Panc1 (cell line): ENCODE data around the gene NXPH3. TPM values are rescaled to one million over a fixed set of nuclear protein-coding genes. Genes with fewer than 3 reads are reported as not detected.

Experiments
- ATAC-seq: fragments of 200-7000 bp; cut with Tn5 transposase; 2 replicates; pipeline ENCODE4 v1.9.1; 2020; ENCODE audit warnings: mild to moderate bottlenecking, moderate library complexity
- BruUV-seq: library from RNA; stranded (reverse); fragments of 400-500 nt; replicated peaks from 2 replicates; lab custom pipeline; 2021; lab: Mats Ljungman, UMichigan
- CTCF ChIA-PET: fragments of 300-600 bp; sonication (Branson Sonifier 250); formaldehyde crosslinking; loops from one replicate; lab custom pipeline; 2022; ENCODE audit warnings: antibody characterized with exemption; lab: Charles Lee
- POLR2A ChIA-PET: fragments of 300-600 bp; sonication (Branson Sonifier 250); formaldehyde crosslinking; loops from one replicate; lab custom pipeline; 2022; ENCODE audit warnings: antibody characterized with exemption; lab: Charles Lee
- DNase-seq: peaks from one replicate; pipeline ENCODE4 v3.0.0-alpha.2; 2010; ENCODE audit warnings: low read depth, low spot score
- H3K27ac ChIP-seq: 2 replicates; pipeline ENCODE4 v1.5.1; 2011; ENCODE audit warnings: mild to moderate bottlenecking, low read length, inconsistent platforms
- H3K27me3 ChIP-seq: fragments of 200-500 bp; sonication (Bioruptor generic); 2 replicates; pipeline ENCODE4 v1.6.0; 2014; ENCODE audit warnings: low read length, inconsistent platforms; ENCODE audit not compliant: control insufficient read depth, insufficient read depth
- H3K36me3 ChIP-seq: fragments of 200-500 bp; sonication (Bioruptor generic); 2 replicates; pipeline ENCODE4 v1.5.1; 2014; ENCODE audit warnings: inconsistent platforms, mild to moderate bottlenecking, low read length, moderate library complexity; ENCODE audit not compliant: control insufficient read depth, insufficient read depth
- H3K4me1 ChIP-seq: 2 replicates; pipeline ENCODE4 v1.5.1; 2011; ENCODE audit warnings: inconsistent platforms, mild to moderate bottlenecking, low read length, moderate library complexity; ENCODE audit not compliant: control insufficient read depth, insufficient read depth
- H3K4me3 ChIP-seq, 2 experiments: 2 replicates each; pipeline ENCODE4 v1.5.1; 2011 to 2012; ENCODE audit warnings: low read depth in 2 of 2, low read length in 2 of 2, mild to moderate bottlenecking in 2 of 2, inconsistent platforms in 1 of 2, moderate library complexity in 1 of 2
- H3K9me3 ChIP-seq: fragments of 200-500 bp; sonication (Bioruptor generic); 2 replicates; pipeline ENCODE4 v1.5.1; 2014; ENCODE audit warnings: low read depth, mild to moderate bottlenecking, inconsistent platforms, low read length, moderate library complexity; ENCODE audit not compliant: control insufficient read depth, insufficient read depth
- POLR2AphosphoS5 ChIP-seq: IDR thresholded peaks from 2 replicates; pipeline ENCODE4 v1.6.1; 2012; ENCODE audit warnings: mild to moderate bottlenecking, low read depth, low read length, moderate library complexity
- SIN3A ChIP-seq: IDR thresholded peaks from 2 replicates; pipeline ENCODE4 v1.6.1; 2012; ENCODE audit warnings: low read depth, mild to moderate bottlenecking, low read length, moderate library complexity, borderline replicate concordance; ENCODE audit not compliant: insufficient read depth
- TCF7L2 ChIP-seq: IDR thresholded peaks from 2 replicates; pipeline ENCODE4 v1.6.1; 2011; ENCODE audit warnings: mild to moderate bottlenecking, low read depth, low read length, inconsistent platforms
- in situ Hi-C: cut with HindIII; loops from 2 replicates; pipeline ENCODE4 v1.10.0; 2016; ENCODE audit warnings: low sequenced_read_pairs, low pct_unique_long_range_greater_than_20kb
- intact Hi-C: fragments of 100-400 bp; cut with micrococcal nuclease; formaldehyde crosslinking; loops from one replicate; pipeline ENCODE4 v1.10.0; 2022; ENCODE audit not compliant: unreplicated experiment
- total RNA-seq: library from RNA; stranded (reverse); gene quantifications from one replicate; pipeline ENCODE4 v1.2.1, GENCODE V29; 2021; ENCODE audit not compliant: unreplicated experiment
- TF ChIP-seq, protein P1 (sequence below), 2 experiments: IDR thresholded peaks; 2 replicates each; pipeline ENCODE4 v1.6.1; 2011 to 2012; ENCODE audit warnings: low read depth in 2 of 2, control low read depth in 1 of 2, low read length in 1 of 2, mild to moderate bottlenecking in 1 of 2, moderate library complexity in 1 of 2; ENCODE audit not compliant: insufficient read depth in 1 of 2
- TF ChIP-seq, protein P2 (sequence below): fragments of 450-650 bp; IDR thresholded peaks from 2 replicates; pipeline ENCODE4 v1.5.1; 2017; ENCODE audit warnings: mild to moderate bottlenecking

Gene NXPH3
- total RNA-seq, 1 experiment from 2014 or later: 0.57 TPM

DNA sequence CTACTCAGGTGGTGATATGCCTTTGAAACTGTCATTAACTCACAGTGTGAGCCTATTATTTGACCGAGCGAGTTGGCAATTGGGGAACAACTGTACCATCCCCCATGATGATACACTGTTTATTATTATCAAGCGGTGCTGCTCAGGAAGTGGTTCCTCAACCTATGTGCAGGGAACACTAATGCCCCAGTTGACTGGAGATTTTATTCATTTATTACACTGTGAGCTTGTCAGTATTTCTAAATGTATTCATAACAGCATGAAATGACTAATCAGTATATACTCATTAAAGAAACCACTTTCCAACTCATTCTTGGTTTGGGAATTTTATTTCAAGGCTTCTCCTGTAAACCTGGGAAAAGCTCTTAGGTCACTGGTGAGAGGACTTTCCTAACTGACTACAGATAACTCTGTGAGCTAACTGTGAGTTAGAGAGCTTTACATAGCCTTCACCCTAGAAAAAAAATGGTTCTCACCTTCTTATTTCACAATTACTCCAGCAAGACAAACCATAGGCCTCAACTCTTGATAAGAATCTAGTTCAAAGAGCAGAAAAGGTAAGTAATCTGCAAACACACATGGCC, 42.4 kb downstream of the NXPH3 start:
- no peak overlapping the region for H3K4me3 ChIP-seq
- no TSS peak for BruUV-seq
- no peaks in the 10 kb centered on the region for H3K4me1 ChIP-seq
- DNase-seq: no peak
- ChIA-PET POLR2A (interaction anchor here (0.6 kb wide), 1 partner anchor 200 kb away, joined by 8 read pairs; no protein-coding TSS in a partner anchor), CTCF (no interaction called here)
- H3K9me3 ChIP-seq: no peaks in the 10 kb centered on the region
- H3K27ac ChIP-seq: no peak overlapping the region
- no peaks in the 10 kb centered on the region for H3K27me3 ChIP-seq
- intact Hi-C loops (no loop called here), in situ Hi-C loops (no loop called here)
- ATAC-seq: no peak
- TF ChIP-seq, protein P1, sequence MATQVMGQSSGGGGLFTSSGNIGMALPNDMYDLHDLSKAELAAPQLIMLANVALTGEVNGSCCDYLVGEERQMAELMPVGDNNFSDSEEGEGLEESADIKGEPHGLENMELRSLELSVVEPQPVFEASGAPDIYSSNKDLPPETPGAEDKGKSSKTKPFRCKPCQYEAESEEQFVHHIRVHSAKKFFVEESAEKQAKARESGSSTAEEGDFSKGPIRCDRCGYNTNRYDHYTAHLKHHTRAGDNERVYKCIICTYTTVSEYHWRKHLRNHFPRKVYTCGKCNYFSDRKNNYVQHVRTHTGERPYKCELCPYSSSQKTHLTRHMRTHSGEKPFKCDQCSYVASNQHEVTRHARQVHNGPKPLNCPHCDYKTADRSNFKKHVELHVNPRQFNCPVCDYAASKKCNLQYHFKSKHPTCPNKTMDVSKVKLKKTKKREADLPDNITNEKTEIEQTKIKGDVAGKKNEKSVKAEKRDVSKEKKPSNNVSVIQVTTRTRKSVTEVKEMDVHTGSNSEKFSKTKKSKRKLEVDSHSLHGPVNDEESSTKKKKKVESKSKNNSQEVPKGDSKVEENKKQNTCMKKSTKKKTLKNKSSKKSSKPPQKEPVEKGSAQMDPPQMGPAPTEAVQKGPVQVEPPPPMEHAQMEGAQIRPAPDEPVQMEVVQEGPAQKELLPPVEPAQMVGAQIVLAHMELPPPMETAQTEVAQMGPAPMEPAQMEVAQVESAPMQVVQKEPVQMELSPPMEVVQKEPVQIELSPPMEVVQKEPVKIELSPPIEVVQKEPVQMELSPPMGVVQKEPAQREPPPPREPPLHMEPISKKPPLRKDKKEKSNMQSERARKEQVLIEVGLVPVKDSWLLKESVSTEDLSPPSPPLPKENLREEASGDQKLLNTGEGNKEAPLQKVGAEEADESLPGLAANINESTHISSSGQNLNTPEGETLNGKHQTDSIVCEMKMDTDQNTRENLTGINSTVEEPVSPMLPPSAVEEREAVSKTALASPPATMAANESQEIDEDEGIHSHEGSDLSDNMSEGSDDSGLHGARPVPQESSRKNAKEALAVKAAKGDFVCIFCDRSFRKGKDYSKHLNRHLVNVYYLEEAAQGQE (IDR thresholded peaks at IDR 0.05; ENCODE audit: insufficient read depth in 1 of 2, low read depth in 2 of 2, low read length in 1 of 2): no peak
- TF ChIP-seq, protein P2, sequence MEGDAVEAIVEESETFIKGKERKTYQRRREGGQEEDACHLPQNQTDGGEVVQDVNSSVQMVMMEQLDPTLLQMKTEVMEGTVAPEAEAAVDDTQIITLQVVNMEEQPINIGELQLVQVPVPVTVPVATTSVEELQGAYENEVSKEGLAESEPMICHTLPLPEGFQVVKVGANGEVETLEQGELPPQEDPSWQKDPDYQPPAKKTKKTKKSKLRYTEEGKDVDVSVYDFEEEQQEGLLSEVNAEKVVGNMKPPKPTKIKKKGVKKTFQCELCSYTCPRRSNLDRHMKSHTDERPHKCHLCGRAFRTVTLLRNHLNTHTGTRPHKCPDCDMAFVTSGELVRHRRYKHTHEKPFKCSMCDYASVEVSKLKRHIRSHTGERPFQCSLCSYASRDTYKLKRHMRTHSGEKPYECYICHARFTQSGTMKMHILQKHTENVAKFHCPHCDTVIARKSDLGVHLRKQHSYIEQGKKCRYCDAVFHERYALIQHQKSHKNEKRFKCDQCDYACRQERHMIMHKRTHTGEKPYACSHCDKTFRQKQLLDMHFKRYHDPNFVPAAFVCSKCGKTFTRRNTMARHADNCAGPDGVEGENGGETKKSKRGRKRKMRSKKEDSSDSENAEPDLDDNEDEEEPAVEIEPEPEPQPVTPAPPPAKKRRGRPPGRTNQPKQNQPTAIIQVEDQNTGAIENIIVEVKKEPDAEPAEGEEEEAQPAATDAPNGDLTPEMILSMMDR: no peak
- TF ChIP-seq TCF7L2: no peak
- no peak for TF ChIP-seq SIN3A
- no peak for TF ChIP-seq POLR2AphosphoS5
- H3K36me3 ChIP-seq: peaks cover 12% of the 10 kb centered on the region

DNA sequence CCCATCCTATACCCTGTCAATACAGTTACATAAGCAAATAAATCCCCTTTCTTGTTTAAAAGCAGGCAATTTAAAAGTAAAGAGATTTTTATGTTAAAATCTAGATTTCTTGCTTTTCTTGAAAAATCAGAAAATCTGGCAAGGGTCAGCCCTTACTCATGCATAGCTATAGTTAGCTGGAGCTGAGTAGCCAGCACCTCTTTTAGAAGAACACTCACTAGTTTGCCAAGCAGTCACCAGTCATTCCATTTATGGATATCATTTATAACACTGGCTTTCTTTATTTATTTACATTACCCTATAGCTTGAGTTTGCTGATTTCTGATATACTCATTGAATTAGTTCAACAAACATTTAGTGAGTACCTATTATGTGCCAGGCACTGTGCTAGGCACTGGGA, 45.7 kb downstream of the NXPH3 start:
- intact Hi-C loops: no loop called here
- Histone ChIP-seq H3K9me3 (no peaks in the 10 kb centered on the region), H3K27me3 (no peaks in the 10 kb centered on the region), H3K4me1 (no peaks in the 10 kb centered on the region), H3K27ac (no peak overlapping the region), H3K4me3 (no peak overlapping the region), H3K36me3 (peaks cover 12% of the 10 kb centered on the region; the same call in 1 of the 2 replicates)
- ChIA-PET CTCF (no interaction called here), POLR2A (no interaction called here)
- ATAC-seq: no peak
- TF ChIP-seq, protein P2: no peak
- no peak for TF ChIP-seq POLR2AphosphoS5
- no peak for TF ChIP-seq SIN3A
- TF ChIP-seq, protein P1 (IDR thresholded peaks at IDR 0.05; ENCODE audit: insufficient read depth in 1 of 2, low read depth in 2 of 2, low read length in 1 of 2): no peak
- TF ChIP-seq TCF7L2: no peak
- no peak for DNase-seq
- in situ Hi-C loops: no loop called here
- BruUV-seq: no TSS peak
